HG03520 (cell line): ENCODE data around the gene GADL1.

Source experiments
- ATAC-seq: cut with Tn5 transposase; IDR thresholded peaks from one replicate; pipeline ENCODE4 v1.9.1; 2021; ENCODE audit warnings: mild to moderate bottlenecking, moderate library complexity; ENCODE audit not compliant: unreplicated experiment

GADL1 gene

GRCh38 chr3:30886888-30887287, 7.6 kb downstream of the GADL1 start:
- no peak for ATAC-seq

GRCh38 chr3:30878862-30879261, 15.6 kb downstream of the GADL1 start:
- no peak for ATAC-seq

DNA sequence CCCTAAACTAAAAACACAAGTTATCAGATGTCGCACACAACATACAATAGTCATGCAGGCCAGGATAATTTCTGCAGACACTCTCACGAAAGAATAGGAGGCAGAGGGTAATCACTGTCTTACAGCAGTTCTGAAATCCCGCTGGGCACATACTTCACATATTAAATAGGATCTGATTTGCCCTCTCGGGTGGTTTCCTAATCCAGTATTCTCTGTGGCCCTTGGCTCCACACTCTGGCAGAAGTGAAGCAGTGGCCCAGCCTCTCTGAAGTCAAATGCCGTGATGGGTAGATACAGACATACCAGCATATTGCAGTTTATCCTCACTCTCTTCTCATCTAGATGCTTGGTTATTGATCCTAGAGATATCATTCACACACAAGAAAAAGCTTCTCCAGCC, 19.0 kb downstream of the GADL1 start:
- no peak for ATAC-seq

- no peak for ATAC-seq
These were observed 20.8 kb downstream of the GADL1 start for GRCh38 chr3:30873671-30874070.

GRCh38 chr3:30872879-30873278, 21.6 kb downstream of the GADL1 start:
- ATAC-seq, result no peak

GRCh38 chr3:30871720-30872119, 22.7 kb downstream of the GADL1 start:
- no peak for ATAC-seq

GRCh38 chr3:30864836-30865235, 29.6 kb downstream of the GADL1 start:
- no peak for ATAC-seq

DNA sequence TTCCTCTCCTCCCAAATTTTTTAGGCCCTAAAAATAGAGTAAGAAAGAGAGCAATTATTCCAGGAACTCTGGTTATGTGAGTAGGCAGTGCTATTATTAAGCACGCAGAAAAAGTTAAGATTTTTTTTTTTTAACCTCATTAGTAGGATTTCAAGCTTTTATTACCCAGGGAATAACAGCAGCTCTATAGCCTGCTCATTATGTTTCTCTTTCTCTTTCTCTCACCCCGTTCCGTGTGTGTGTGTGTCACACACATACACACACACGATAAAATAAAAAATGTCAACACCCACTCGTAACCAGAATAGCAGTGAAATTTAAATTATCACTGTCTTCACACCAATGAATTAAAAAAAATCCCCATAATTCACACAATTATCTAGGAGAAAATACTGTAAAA, 30.3 kb downstream of the GADL1 start:
- ATAC-seq, result no peak

GRCh38 chr3:30862004-30862403, 32.5 kb downstream of the GADL1 start:
- ATAC-seq, result no peak

DNA sequence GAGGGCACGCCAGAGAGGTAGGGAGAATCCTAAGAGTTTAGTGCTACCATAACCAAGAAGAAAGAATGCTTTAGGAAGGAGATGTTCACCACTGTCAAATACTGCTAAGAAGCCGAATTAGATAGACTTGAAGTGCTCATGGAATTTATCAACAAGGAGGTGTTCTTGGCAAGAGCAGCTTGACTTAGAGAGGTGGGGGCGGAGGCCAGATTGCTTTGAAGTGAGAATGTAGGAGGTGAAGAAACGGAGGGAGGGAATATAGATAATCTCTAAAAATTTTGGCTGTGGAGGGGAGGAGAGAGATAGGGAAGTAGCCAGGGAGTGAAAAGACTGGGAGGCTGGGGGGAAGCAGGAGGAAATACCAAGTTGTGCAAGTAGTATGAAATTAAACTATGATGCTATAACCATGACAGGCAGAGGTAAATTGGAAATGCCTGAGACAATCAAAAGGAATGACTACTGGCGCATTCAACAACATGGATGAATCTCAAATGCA, 35.5 kb downstream of the GADL1 start:
- ATAC-seq, result no peak

DNA sequence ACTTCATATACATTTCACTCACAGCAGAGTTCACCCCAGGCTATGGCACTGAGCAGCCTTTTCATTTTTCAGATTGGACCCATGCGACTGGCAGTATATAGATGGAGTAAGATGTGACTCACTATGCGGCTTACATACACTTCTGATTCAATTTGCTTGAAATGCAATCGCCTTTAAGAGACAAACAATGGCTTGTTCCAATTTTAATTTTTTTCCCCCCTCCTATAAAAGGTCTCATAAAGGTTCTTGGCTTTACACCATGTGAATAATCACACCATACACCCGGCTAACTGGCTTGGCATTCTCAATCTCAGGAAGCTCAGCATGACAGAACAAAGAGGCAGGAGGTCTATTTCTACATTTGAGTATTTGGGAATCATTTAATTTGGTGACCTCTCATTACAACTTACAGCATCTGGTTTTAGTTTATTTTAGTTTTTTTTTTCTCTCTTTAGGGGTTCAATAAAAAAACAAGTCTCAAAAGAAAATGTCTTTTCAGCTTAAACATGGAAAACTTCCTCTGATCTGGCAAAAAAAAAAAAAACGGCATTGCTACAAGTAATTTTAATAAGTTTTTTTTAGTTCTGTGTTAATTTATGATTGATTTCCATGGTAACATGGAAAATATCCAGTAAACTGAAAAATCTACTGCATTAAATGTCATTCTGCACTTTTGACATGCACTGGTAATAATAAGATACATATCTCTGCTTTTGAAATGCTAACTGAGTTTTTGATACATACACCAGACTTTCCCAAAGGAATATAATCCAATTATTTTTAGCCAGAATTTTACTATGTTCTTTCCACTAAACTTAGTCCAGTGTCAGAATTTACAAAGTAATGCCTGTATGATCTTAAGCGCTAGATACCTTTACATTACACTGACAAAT, 38.8 kb downstream of the GADL1 start:
- no peak for ATAC-seq

DNA sequence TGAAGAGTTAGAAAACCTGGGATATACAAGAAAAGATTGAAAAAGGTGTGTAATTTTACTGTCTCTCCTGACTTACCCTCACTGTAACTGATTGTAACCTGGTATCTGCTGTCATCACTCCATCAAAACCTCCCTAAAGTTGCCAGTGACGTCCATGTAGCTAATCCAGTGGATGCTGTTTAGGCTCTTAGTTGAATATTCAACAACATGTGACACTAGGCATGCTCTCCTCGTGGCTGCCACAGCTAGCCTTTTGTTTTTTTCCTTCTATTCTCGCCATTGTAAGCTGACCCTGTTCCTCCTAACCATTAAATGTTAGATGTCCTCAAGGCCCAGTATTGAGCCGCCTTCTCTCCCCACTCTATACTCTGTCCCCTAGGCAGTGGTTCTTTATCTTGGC, 41.6 kb downstream of the GADL1 start:
- no peak for ATAC-seq

DNA sequence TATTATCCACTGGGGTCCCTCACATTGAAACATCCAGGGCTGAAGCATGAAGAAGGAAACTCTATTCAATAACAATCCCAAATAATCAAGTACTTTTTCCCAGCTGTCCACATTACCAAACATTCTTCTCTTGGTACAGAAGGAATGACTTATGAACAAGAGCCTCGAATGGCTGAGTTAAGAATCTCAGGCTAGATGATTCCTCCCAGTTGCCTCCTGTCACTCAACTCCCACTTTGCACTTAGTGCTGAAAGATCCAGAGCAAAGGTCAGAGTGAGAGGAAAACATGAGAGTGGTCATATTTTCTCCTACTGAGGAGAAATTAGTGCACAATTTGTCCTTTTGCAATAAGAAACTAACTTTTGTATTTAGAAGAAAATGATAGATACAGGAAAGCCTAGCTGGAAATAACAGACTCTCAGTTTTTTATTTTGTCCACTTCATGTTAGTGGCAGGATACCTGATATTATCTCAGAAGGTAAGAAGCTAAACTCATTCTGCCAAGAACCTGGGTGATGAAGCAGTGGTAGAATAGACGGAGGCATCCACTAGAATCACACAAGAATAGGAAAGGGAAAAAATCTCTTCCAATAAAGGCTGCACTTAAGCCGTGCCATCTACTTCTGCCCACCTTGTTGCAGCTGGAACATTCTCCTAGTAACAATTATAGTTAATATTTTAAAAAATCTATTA, 46.2 kb downstream of the GADL1 start:
- ATAC-seq, result no peak

GRCh38 chr3:30847592-30847991, 46.9 kb downstream of the GADL1 start:
- ATAC-seq, result no peak

DNA sequence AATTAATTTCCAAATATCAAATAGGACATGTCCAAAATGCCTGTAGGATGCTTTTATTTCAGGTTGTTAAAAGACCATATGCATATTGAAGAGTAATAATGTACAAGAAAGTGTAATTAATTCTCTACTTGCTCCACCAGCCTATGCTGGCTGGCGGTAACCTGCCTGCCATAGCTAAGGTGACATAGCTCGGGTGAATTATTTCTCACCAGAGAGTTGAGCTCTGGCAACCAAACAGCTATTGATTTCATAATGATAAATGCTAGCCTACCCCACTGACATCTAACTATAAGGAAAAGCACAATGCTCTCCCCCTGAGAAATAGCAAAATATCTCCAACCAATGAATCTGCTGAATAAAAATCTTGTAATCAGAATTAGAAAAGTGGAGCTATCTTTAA, 48.9 kb downstream of the GADL1 start:
- no peak for ATAC-seq

GRCh38 chr3:30843877-30844276, 50.6 kb downstream of the GADL1 start:
- ATAC-seq, result no peak

DNA sequence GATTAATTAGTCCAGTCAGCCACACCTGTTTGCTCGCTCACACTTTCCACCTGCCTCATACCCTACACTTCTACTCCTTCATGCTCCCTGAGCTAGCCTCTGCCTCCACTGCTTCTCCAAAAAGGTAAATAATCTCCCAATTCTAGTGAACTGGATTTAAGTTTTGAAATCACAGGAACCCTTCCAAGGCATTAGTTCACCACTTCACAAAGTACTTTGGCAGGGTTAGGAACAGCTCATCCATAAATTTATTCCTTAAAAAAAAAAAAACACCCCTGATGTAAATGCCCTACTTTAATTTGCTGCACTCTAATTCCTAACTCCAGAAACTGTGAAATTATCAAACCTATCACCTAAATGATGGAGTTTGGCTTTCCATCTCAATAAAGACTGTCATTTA, 58.3 kb downstream of the GADL1 start:
- ATAC-seq, result no peak

GRCh38 chr3:30835667-30836066, 58.8 kb downstream of the GADL1 start:
- ATAC-seq, result no peak

- ATAC-seq, result no peak
These were observed 61.4 kb downstream of the GADL1 start for GRCh38 chr3:30832961-30833575.

GRCh38 chr3:30827080-30827479, 67.4 kb downstream of the GADL1 start:
- no peak for ATAC-seq

GRCh38 chr3:30826531-30826942, 67.9 kb downstream of the GADL1 start:
- ATAC-seq, result no peak
